Hematopoietic multipotent progenitor cell treated with erythropoietin and hydrocortisone succinate and interleukin-3 and kit ligand, for 4 days (in vitro differentiated cells): ENCODE results near the gene ANKEF1.

Source experiments
- DNase-seq: peaks from one replicate; pipeline ENCODE4 v3.0.0-alpha.2; 2015

Gene ANKEF1

GRCh38 chr20:10090588-10091166, 55.9 kb downstream of the ANKEF1 start:
- DNase-seq: peak; percentile 72

GRCh38 chr20:10093087-10093591, 58.4 kb downstream of the ANKEF1 start:
- DNase-seq: no peak

DNA sequence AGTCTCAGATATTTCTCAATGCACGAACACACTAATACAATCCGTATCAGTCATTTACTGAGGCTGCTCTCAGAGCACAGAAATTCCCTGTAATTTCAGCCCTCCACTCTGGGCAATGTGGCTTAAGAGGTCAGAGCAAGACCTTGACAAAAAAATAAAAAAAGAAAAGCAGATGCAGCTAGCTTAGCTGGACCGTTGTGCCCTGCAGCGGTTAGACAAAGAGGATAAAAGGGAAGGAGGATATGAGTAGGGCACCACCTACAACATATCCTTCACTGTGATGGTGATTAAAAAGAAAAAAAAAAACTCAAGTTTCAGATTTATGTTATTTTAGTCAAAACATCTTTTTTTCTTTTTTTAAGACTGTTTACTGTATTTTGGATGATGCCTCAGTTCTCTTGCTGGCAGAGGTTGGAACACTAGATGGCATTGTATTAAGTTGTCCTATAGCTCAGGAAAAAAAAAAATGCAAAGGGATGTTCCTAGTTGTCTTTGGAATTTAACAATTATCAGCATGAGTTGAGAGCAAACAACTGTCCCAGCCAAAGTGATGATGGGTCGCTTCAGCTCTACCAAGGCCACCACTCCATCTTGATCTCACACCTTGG, 59.9 kb downstream of the ANKEF1 start:
- no peak for DNase-seq

- DNase-seq: no peak
Measured at GRCh38 chr20:10096790-10097189, 62.0 kb downstream of the ANKEF1 start.

DNA sequence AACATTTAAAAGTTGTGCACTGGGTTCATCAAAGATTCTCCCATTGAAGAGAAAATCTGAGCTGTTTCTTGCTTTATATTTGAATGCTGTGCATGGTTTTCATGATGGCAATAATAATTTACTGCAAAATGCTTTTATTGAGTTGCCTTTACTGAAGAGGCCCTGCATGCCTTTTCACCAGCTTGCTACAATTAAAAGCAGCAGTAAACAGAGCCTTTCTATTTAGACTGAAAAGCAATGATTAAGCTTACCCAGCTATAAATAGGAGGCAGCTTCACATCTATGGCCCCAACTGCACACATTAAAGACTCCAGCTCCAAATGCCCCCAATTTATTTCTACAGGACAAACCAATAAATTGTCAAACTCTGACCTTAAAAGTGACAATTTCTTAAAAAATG, 70.3 kb downstream of the ANKEF1 start:
- DNase-seq: no peak
